IMR-90 (cell line): ENCODE measurements around the gene FA2H. TPM values are rescaled to one million over a fixed set of nuclear protein-coding genes. Genes with fewer than 3 reads are reported as not detected.

Experiments
- ATAC-seq: fragments of 200-7000 bp; cut with Tn5 transposase; 2 replicates; pipeline ENCODE4 v1.9.1; 2020; ENCODE audit warnings: low read depth, mild to moderate bottlenecking, moderate library complexity
- BruUV-seq: library from RNA; stranded (reverse); fragments of 400-500 nt; replicated peaks from 2 replicates; lab custom pipeline; 2021; lab: Mats Ljungman, UMichigan
- CTCF ChIA-PET: fragments of 300-600 bp; formaldehyde crosslinking; extraction: SDS; loops from one replicate; lab custom pipeline; 2021; ENCODE audit warnings: antibody characterized with exemption; lab: Yijun Ruan, JAX
- POLR2A ChIA-PET: fragments of 300-600 bp; sonication (Branson Sonifier 250); formaldehyde crosslinking; loops from one replicate; lab custom pipeline; 2022; ENCODE audit warnings: antibody characterized with exemption; ENCODE audit not compliant: unreplicated experiment; lab: Charles Lee
- DNase-seq: peaks from one replicate; pipeline ENCODE4 v3.0.0; 2013
- H2AFZ ChIP-seq: replicated peaks from 2 replicates; pipeline ENCODE3; 2013; ENCODE audit warnings: low read length, mild to moderate bottlenecking; ENCODE audit not compliant: poor library complexity
- H2AK5ac ChIP-seq: 2 replicates; pipeline ENCODE4 v1.6.1; 2013; ENCODE audit warnings: low read depth, low read length, inconsistent platforms
- H2AK9ac ChIP-seq: replicated peaks from 2 replicates; pipeline ENCODE3; 2013; ENCODE audit warnings: mild to moderate bottlenecking, low read depth, low read length, moderate library complexity; ENCODE audit not compliant: poor library complexity
- H2BK120ac ChIP-seq: 2 replicates; pipeline ENCODE4 v1.6.1; 2013; ENCODE audit warnings: low read depth, low read length, inconsistent platforms
- H2BK15ac ChIP-seq: 3 replicates; pipeline ENCODE4 v1.6.1; 2013; ENCODE audit warnings: low read depth, low read length, inconsistent platforms
- H2BK20ac ChIP-seq: 2 replicates; pipeline ENCODE4 v1.6.1; 2013; ENCODE audit warnings: low read depth, mild to moderate bottlenecking, inconsistent platforms, low read length, moderate library complexity
- H2BK5ac ChIP-seq: 2 replicates; pipeline ENCODE4 v1.6.1; 2013; ENCODE audit warnings: mild to moderate bottlenecking, low read depth, low read length, inconsistent platforms; ENCODE audit not compliant: poor library complexity, severe bottlenecking
- H3K14ac ChIP-seq: replicated peaks from 2 replicates; pipeline ENCODE4 v1.6.1; 2013; ENCODE audit warnings: low read depth, low read length, inconsistent platforms
- H3K18ac ChIP-seq: 2 replicates; pipeline ENCODE4 v1.6.1; 2013; ENCODE audit warnings: low read depth, low read length, control low read depth
- H3K23ac ChIP-seq: 2 replicates; pipeline ENCODE4 v1.6.1; 2013; ENCODE audit warnings: low read depth, low read length, inconsistent platforms
- H3K27ac ChIP-seq: 2 replicates; pipeline ENCODE4 v1.5.1; 2013; ENCODE audit warnings: mild to moderate bottlenecking, control low read depth, low read length; ENCODE audit not compliant: insufficient read depth
- H3K27me3 ChIP-seq: 2 replicates; pipeline ENCODE4 v1.6.1; 2013; ENCODE audit warnings: low read length; ENCODE audit not compliant: control insufficient read depth, insufficient read depth
- H3K36me3 ChIP-seq: 2 replicates; pipeline ENCODE4 v1.6.1; 2013; ENCODE audit warnings: low read length, mixed read lengths; ENCODE audit not compliant: control insufficient read depth, insufficient read depth
- H3K4ac ChIP-seq: 2 replicates; pipeline ENCODE4 v1.6.1; 2013; ENCODE audit warnings: low read depth, low read length, inconsistent platforms
- H3K4me1 ChIP-seq: 2 replicates; pipeline ENCODE4 v1.6.1; 2013; ENCODE audit warnings: low read length, mixed read lengths; ENCODE audit not compliant: control insufficient read depth, insufficient read depth
- H3K4me2 ChIP-seq: 2 replicates; pipeline ENCODE4 v1.6.1; 2013; ENCODE audit warnings: low read depth, mild to moderate bottlenecking, control low read depth, low read length, moderate library complexity
- H3K4me3 ChIP-seq: 2 replicates; pipeline ENCODE4 v1.5.1; 2013; ENCODE audit warnings: low read depth, mild to moderate bottlenecking, control low read depth, low read length, moderate library complexity; ENCODE audit not compliant: insufficient read depth
- H3K56ac ChIP-seq: 2 replicates; pipeline ENCODE4 v1.6.1; 2013; ENCODE audit warnings: low read length, inconsistent platforms; ENCODE audit not compliant: insufficient read depth; ENCODE audit errors: extremely low read depth
- H3K79me1 ChIP-seq, 2 experiments: 2 replicates each; pipeline ENCODE4 v1.6.1; 2013; ENCODE audit warnings: low read length in 2 of 2, inconsistent platforms in 1 of 2, low read depth in 1 of 2
- H3K9ac ChIP-seq: 2 replicates; pipeline ENCODE4 v1.6.1; 2013; ENCODE audit warnings: low read depth, low read length, control low read depth
- H3K9me1 ChIP-seq: 2 replicates; pipeline ENCODE4 v1.6.1; 2013; ENCODE audit warnings: low read length, inconsistent platforms; ENCODE audit not compliant: insufficient read depth
- H3K9me3 ChIP-seq: 2 replicates; pipeline ENCODE4 v1.6.1; 2013; ENCODE audit warnings: low read length; ENCODE audit not compliant: control insufficient read depth, insufficient read depth
- H4K20me1 ChIP-seq: 2 replicates; pipeline ENCODE4 v1.6.1; 2013; ENCODE audit warnings: low read length, inconsistent platforms; ENCODE audit not compliant: insufficient read depth
- H4K5ac ChIP-seq: 2 replicates; pipeline ENCODE4 v1.6.1; 2013; ENCODE audit warnings: mild to moderate bottlenecking, low read depth, low read length, control low read depth
- H4K8ac ChIP-seq, 2 experiments: 2 replicates each; pipeline ENCODE4 v1.6.1; 2013; ENCODE audit warnings: low read depth in 2 of 2, low read length in 2 of 2, control low read depth in 1 of 2, inconsistent platforms in 1 of 2
- H4K91ac ChIP-seq: 2 replicates; pipeline ENCODE4 v1.6.1; 2013; ENCODE audit warnings: low read depth, low read length, inconsistent platforms; ENCODE audit not compliant: insufficient read depth
- BHLHE40 ChIP-seq: fragments of 150-350 bp; IDR thresholded peaks from 2 replicates; pipeline ENCODE4 v1.6.1; 2016; ENCODE audit warnings: mild to moderate bottlenecking, low read depth, low read length
- CEBPB ChIP-seq: IDR thresholded peaks from 2 replicates; pipeline ENCODE4 v1.6.1; 2012; ENCODE audit warnings: low read depth, low read length, improper control_type of control experiment
- CHD1 ChIP-seq: IDR thresholded peaks from 2 replicates; pipeline ENCODE4 v1.6.1; 2012; ENCODE audit warnings: low read depth, low read length, improper control_type of control experiment
- MAFK ChIP-seq: IDR thresholded peaks from 2 replicates; pipeline ENCODE4 v1.6.1; 2012; ENCODE audit warnings: low read depth, low read length, improper control_type of control experiment
- MAZ ChIP-seq: IDR thresholded peaks from 2 replicates; pipeline ENCODE4 v1.6.1; 2012; ENCODE audit warnings: low read depth, mild to moderate bottlenecking, low read length, improper control_type of control experiment, moderate library complexity, borderline replicate concordance
- POLR2A ChIP-seq: IDR thresholded peaks from 2 replicates; pipeline ENCODE4 v1.6.1; 2012; ENCODE audit warnings: mild to moderate bottlenecking, low read depth, low read length
- RCOR1 ChIP-seq: IDR thresholded peaks from 2 replicates; pipeline ENCODE4 v1.6.1; 2012; ENCODE audit warnings: mild to moderate bottlenecking, low read length, improper control_type of control experiment; ENCODE audit not compliant: insufficient replicate concordance
- WGBS, 2 experiments: methylation state at CpG; one replicate each; pipeline versions ENCODE4 v1.1.5 to v1.1.7; 2013; ENCODE audit warnings: missing lambda C conversion rate in 2 of 2; ENCODE audit not compliant: insufficient read length in 1 of 2; ENCODE audit errors: extremely low coverage in 2 of 2; 5-methylcytosine and 5-hydroxymethylcytosine counted together
- dilution Hi-C: fragments of 300-500 bp; cut with HindIII; formaldehyde crosslinking; loops from one replicate; pipeline ENCODE4 v1.14.3; 2018; ENCODE audit warnings: low sequenced_read_pairs; ENCODE audit not compliant: unreplicated experiment
- in situ Hi-C: fragments of 300-500 bp; cut with MboI; formaldehyde crosslinking; loops from 3 replicates; pipeline ENCODE4 v1.14.3; 2019; ENCODE audit warnings: low sequenced_read_pairs, inconsistent platforms, mixed read lengths
- intact Hi-C: fragments of 100-400 bp; cut with micrococcal nuclease; formaldehyde crosslinking; loops from 2 replicates; pipeline ENCODE4 v1.10.0; 2022
- polyA plus RNA-seq, 3 experiments: library from polyadenylated mRNA; depleted of rRNA; stranded (reverse); fragments of >200 nt; gene quantifications; 2 replicates each; pipeline ENCODE4 v1.2.3, GENCODE V29; 2012; ENCODE audit warnings: low replicate concordance in 1 of 3
- total RNA-seq: library from RNA; depleted of rRNA; stranded (reverse); fragments of >200 nt; gene quantifications from 2 replicates; pipeline ENCODE4 v1.2.3, GENCODE V29; 2012
- TF ChIP-seq, protein P1 (sequence below): conservative IDR thresholded peaks from 2 replicates; pipeline ENCODE4 v1.5.1; 2012; ENCODE audit warnings: mild to moderate bottlenecking, low read depth, low read length, improper control_type of control experiment

FA2H gene
- total and polyA plus RNA-seq, 2 of the 4 experiments (the other 2 are of a cell fraction), result not detected

DNA sequence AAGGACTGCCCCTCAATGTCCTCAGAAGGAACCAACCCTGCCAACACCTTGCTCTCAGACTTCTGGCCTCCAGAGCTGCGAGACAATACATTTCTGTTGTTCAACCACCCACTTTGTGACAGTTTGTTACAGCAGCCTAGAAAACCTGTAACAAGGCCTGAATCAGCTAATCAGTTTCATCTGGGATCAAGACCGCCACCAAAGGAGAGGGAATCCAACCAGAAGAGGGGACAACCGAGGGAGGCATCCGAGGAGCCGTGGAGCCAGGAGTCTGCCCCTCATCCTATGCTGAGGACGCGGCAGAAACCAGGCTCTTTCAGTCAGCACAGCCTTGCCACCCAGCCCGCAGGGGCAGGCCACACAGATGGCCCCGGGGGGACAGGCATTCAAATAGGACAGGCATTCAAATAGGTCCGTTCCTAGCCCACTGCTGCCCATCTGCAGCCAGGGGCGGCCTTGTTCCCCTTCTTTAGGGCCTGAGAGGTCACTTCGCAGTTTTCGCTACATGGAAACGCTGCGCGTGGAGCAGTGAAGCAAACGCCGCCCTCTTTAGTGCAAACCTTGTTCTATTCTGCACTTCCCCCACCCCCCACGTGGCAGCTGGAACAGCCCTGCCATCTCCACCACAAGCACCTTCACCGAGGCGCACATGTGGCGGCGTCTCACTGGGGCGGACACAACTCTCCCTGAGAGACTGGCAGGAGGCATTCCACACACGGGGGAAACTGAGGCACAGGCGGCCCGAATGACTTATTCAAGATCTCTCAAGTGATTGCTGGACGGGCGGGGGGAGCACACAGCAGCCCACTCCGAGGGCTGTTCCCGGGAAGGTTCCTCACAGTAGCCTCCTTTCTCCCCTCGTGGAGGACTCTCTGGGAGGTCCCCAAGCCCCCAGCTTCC, 26.7 kb downstream of the FA2H start:
- Histone ChIP-seq H2AK9ac (no peak overlapping the region), H2BK15ac (no peak overlapping the region), H3K23ac (no peak overlapping the region), H4K5ac (no peak overlapping the region), H2AFZ (no peak overlapping the region), H4K8ac (no peak overlapping the region), H2AK5ac (no peak overlapping the region), H3K4me2 (no peak overlapping the region), H3K79me1 (no peaks in the 10 kb centered on the region), H3K14ac (no peak overlapping the region), H3K18ac (no peak overlapping the region), H3K4me3 (no peak overlapping the region), H3K27ac (no peak overlapping the region), H3K9me1 (peaks cover 4% of the 10 kb centered on the region; the same call in 1 of the 2 replicates), H3K56ac (no peak overlapping the region), H3K4ac (no peak overlapping the region), H3K36me3 (no peaks in the 10 kb centered on the region), H2BK120ac (no peak overlapping the region), H3K9ac (no peak overlapping the region), H4K20me1 (no peaks in the 10 kb centered on the region), H2BK5ac (no peak overlapping the region), H4K91ac (no peak overlapping the region), H3K9me3 (no peaks in the 10 kb centered on the region), H3K4me1 (peaks cover 9% of the 10 kb centered on the region), H2BK20ac (no peak overlapping the region), H3K27me3 (peaks cover 1% of the 10 kb centered on the region; the same call in 1 of the 2 replicates)
- no peak for ATAC-seq
- CTCF ChIA-PET, result no interaction called here
- in situ Hi-C loops (no loop called here), intact Hi-C loops (no loop called here), dilution Hi-C loops (no loop called here)
- no peak for DNase-seq
- POLR2A ChIA-PET, result no interaction called here
- no TSS peak for BruUV-seq
- TF ChIP-seq, protein P1, sequence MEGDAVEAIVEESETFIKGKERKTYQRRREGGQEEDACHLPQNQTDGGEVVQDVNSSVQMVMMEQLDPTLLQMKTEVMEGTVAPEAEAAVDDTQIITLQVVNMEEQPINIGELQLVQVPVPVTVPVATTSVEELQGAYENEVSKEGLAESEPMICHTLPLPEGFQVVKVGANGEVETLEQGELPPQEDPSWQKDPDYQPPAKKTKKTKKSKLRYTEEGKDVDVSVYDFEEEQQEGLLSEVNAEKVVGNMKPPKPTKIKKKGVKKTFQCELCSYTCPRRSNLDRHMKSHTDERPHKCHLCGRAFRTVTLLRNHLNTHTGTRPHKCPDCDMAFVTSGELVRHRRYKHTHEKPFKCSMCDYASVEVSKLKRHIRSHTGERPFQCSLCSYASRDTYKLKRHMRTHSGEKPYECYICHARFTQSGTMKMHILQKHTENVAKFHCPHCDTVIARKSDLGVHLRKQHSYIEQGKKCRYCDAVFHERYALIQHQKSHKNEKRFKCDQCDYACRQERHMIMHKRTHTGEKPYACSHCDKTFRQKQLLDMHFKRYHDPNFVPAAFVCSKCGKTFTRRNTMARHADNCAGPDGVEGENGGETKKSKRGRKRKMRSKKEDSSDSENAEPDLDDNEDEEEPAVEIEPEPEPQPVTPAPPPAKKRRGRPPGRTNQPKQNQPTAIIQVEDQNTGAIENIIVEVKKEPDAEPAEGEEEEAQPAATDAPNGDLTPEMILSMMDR, result no peak
- TF ChIP-seq RCOR1 (no peak), CHD1 (no peak), MAFK (no peak), BHLHE40 (no peak), MAZ (no peak), POLR2A (no peak), CEBPB (no peak)
- WGBS, 2 experiments, result 84% methylated on average over 23 of the region's 32 CpGs; no CpG with 5 or more reads in 1 of the 2 experiments
